Uterus (tissue), 4 donors: ENCODE measurements around the gene LUZP2. TPM values are rescaled to one million over a fixed set of nuclear protein-coding genes. Genes with fewer than 3 reads are reported as not detected.

Experiments
- DNase-seq, 2 donors: peaks; one replicate each; pipeline ENCODE4 v3.0.0-alpha.2; 2019 to 2020
- H3K27ac ChIP-seq, 2 donors: fragments of 200-600 bp; sonication (generic); 1 replicate in 1 of 2; 2 replicates in 1 of 2; pipeline ENCODE4 v1.5.1; 2016 to 2018
- H3K27me3 ChIP-seq, 2 donors: fragments of 200-600 bp; sonication (generic); one replicate each; pipeline ENCODE4 v1.5.1; 2018 to 2019; ENCODE audit warnings: control low read depth in 1 of 2
- H3K36me3 ChIP-seq, 2 donors: fragments of 200-600 bp; sonication (generic); one replicate each; pipeline ENCODE4 v1.5.1; 2019; ENCODE audit warnings: control low read depth in 1 of 2
- H3K4me1 ChIP-seq, 2 donors: fragments of 200-600 bp; sonication (generic); one replicate each; pipeline ENCODE4 v1.5.1; 2018 to 2019; ENCODE audit warnings: control low read depth in 1 of 2
- H3K4me3 ChIP-seq, 2 donors: fragments of 200-600 bp; sonication (generic); 1 replicate in 1 of 2; 2 replicates in 1 of 2; pipeline ENCODE4 v1.5.1; 2018 to 2019; ENCODE audit warnings: mild to moderate bottlenecking in 1 of 2
- H3K9me3 ChIP-seq, 2 donors: fragments of 200-600 bp; sonication (generic); one replicate each; pipeline ENCODE4 v1.5.1; 2019; ENCODE audit warnings: control low read depth in 1 of 2
- POLR2A ChIP-seq, 2 donors: fragments of 450-650 bp; IDR thresholded peaks; one replicate each; pipeline ENCODE4 v1.6.1; 2016; ENCODE audit warnings: antibody characterized with exemption in 2 of 2, mild to moderate bottlenecking in 1 of 2, moderate library complexity in 1 of 2
- intact Hi-C: fragments of 100-400 bp; cut with DNase I; formaldehyde crosslinking; loops from one replicate; pipeline ENCODE4 v1.15.1; 2023; ENCODE audit warnings: low total_unique reads
- total RNA-seq, 4 donors: library from RNA; depleted of rRNA in 3 of 4; stranded (reverse); fragments of >200 nt in 3 of 4; gene quantifications; one replicate each; pipeline versions ENCODE4 v1.1.0 to v1.2.4, GENCODE V29; 2014 to 2023
- TF ChIP-seq, protein P1 (sequence below), 4 experiments: fragments of 200-600 bp in 2 of 4; fragments of 450-650 bp in 2 of 4; sonication (generic) in 2 of 4; IDR thresholded peaks; one replicate each; pipeline ENCODE4 v1.5.1; 2016 to 2019; ENCODE audit warnings: antibody characterized with exemption in 4 of 4, mild to moderate bottlenecking in 2 of 4, moderate library complexity in 1 of 4
- donor health status: DM: yes; HTN: yes; CAD: no.

The LUZP2 gene
- total RNA-seq, 4 donors from 2014 or later, result 0.24 to 13.8 TPM; not detected in 2

DNA sequence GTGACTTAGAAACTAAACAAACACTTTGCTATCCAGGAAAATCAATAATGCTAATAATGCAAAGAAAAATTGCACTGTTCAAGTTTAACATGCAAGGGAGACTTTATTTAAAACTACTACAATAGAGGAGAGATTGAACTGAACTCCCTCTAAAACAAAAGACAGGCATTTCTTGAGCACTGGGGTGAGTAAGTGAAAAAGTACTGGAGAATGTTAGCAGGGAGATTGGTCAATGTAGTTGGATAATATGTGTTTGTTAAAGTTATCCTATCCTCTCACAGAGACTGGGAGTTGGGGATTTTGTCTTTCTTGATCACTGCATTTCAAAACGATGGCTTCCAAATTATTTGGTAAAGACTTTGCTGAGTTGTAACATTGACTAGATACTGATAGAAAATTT, 77.6 kb downstream of the LUZP2 start:
- Histone ChIP-seq H3K36me3 (no peaks in the 10 kb centered on the region), H3K4me3 (no peak overlapping the region), H3K4me1 (no peaks in the 10 kb centered on the region), H3K9me3 (no peaks in the 10 kb centered on the region), H3K27me3 (no peaks in the 10 kb centered on the region), H3K27ac (no peak overlapping the region)
- DNase-seq, result no peak
- intact Hi-C loops, result no loop called here
- no peak for TF ChIP-seq POLR2A (IDR thresholded peaks at IDR 0.05)
- TF ChIP-seq, protein P1, sequence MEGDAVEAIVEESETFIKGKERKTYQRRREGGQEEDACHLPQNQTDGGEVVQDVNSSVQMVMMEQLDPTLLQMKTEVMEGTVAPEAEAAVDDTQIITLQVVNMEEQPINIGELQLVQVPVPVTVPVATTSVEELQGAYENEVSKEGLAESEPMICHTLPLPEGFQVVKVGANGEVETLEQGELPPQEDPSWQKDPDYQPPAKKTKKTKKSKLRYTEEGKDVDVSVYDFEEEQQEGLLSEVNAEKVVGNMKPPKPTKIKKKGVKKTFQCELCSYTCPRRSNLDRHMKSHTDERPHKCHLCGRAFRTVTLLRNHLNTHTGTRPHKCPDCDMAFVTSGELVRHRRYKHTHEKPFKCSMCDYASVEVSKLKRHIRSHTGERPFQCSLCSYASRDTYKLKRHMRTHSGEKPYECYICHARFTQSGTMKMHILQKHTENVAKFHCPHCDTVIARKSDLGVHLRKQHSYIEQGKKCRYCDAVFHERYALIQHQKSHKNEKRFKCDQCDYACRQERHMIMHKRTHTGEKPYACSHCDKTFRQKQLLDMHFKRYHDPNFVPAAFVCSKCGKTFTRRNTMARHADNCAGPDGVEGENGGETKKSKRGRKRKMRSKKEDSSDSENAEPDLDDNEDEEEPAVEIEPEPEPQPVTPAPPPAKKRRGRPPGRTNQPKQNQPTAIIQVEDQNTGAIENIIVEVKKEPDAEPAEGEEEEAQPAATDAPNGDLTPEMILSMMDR (IDR thresholded peaks at IDR 0.05), result no peak

DNA sequence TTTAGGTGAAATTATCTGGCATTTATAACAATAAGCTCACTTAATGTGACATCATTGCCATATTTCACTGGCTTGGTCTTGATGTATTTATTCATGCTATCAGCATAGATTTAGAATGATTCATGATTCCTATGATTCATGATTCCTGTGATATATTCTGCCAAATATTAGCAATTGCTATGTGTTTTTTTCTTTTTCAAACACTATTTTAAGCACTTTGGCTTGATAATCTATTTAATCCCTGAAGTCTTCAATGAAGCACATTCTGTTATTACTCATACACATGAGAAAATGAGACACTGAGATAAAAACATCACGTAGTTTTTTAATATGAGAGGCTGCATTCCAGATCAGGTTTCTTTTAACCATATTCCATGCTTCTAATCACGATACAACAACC, 78.5 kb downstream of the LUZP2 start:
- no peak for DNase-seq
- H3K4me1 ChIP-seq, result no peaks in the 10 kb centered on the region
- H3K27me3 ChIP-seq, result no peaks in the 10 kb centered on the region
- H3K9me3 ChIP-seq, result no peaks in the 10 kb centered on the region
- H3K27ac ChIP-seq, result no peak overlapping the region
- no peak for TF ChIP-seq POLR2A (IDR thresholded peaks at IDR 0.05)
- TF ChIP-seq, protein P1 (IDR thresholded peaks at IDR 0.05), result no peak
- H3K4me3 ChIP-seq, result no peak overlapping the region
- intact Hi-C loops, result no loop called here
- no peaks in the 10 kb centered on the region for H3K36me3 ChIP-seq

DNA sequence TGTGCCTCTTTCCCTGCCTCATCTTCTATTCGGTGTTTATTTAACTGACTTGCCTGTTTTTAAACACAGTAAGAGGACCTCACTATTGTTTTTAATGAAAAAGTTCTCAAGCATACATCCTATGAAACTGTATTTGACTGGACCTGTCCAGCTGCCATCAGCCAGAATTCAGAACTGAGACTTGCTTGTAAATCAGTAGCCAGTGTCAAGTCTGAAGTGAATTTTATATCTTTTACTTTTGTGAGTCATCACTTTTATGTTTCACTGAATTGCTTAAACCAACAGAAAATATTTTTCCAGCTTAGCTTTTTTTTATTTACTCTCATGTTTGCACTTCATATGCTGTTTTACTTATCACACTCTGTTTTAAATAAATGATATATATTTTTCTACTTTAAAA, 88.3 kb downstream of the LUZP2 start:
- Histone ChIP-seq H3K27ac (no peak overlapping the region), H3K9me3 (no peaks in the 10 kb centered on the region), H3K4me3 (no peak overlapping the region), H3K27me3 (no peaks in the 10 kb centered on the region), H3K4me1 (no peaks in the 10 kb centered on the region), H3K36me3 (no peaks in the 10 kb centered on the region)
- no peak for TF ChIP-seq POLR2A (IDR thresholded peaks at IDR 0.05)
- TF ChIP-seq, protein P1 (IDR thresholded peaks at IDR 0.05), result no peak
- no peak for DNase-seq
- intact Hi-C loops, result no loop called here

DNA sequence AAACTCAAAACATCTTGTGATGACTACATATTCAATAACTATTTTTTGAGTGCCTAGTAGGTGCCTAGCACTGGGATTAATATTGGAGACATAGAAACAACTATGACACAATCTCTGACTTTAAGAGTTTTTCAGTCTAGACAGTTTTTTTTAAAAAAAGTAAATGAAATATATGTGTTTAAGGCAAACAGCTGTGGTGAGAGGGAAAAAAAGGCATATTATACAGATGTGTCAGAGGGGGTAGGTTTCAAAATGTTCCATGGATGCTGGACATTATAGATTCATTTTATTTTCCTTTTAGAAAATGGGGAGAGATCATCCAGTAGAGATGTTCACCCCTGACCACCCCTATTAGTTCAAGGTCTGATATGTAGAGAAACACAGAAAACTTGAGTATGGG, 90.8 kb downstream of the LUZP2 start:
- DNase-seq, result no peak
- no peaks in the 10 kb centered on the region for H3K9me3 ChIP-seq
- H3K27ac ChIP-seq, result no peak overlapping the region
- intact Hi-C loops, result no loop called here
- H3K4me1 ChIP-seq, result no peaks in the 10 kb centered on the region
- no peaks in the 10 kb centered on the region for H3K36me3 ChIP-seq
- TF ChIP-seq POLR2A (IDR thresholded peaks at IDR 0.05), result no peak
- TF ChIP-seq, protein P1 (IDR thresholded peaks at IDR 0.05), result no peak
- H3K4me3 ChIP-seq, result no peak overlapping the region
- no peaks in the 10 kb centered on the region for H3K27me3 ChIP-seq

DNA sequence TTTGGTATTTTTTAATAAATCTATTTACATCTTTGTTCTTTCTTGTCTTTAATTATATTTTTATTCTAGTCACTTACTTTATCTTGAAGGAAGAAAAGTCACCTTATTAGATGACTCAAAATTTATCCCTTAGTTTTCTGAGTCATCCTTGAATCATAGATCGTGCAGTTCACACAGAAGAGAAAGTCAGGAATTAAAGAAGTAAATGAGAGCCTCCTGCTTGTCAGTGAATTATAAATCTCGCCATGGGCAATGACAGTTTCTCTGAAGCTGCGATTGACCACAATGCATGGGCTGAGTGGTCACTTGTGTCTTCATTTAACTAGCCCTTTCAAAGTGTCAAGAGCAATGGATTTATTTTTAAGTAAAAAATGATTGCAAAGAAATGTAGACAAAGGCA, 91.2 kb downstream of the LUZP2 start:
- no peaks in the 10 kb centered on the region for H3K4me1 ChIP-seq
- DNase-seq, result no peak
- intact Hi-C loops, result no loop called here
- no peaks in the 10 kb centered on the region for H3K36me3 ChIP-seq
- H3K9me3 ChIP-seq, result no peaks in the 10 kb centered on the region
- H3K27me3 ChIP-seq, result no peaks in the 10 kb centered on the region
- H3K27ac ChIP-seq, result no peak overlapping the region
- TF ChIP-seq, protein P1 (IDR thresholded peaks at IDR 0.05), result no peak
- no peak for TF ChIP-seq POLR2A (IDR thresholded peaks at IDR 0.05)
- H3K4me3 ChIP-seq, result no peak overlapping the region
